A549 (cell line): ENCODE data around the gene SIRT4. TPM values are rescaled to one million over a fixed set of nuclear protein-coding genes. Genes with fewer than 3 reads are reported as not detected.

Experiments
- ATAC-seq, 2 experiments: fragments of 200-7000 bp in 1 of 2; fragments of >200 bp in 1 of 2; cut with Nextera tagmentation in 1 of 2; cut with Tn5 transposase in 1 of 2; 3 replicates each; pipeline versions ENCODE4 v1.8.0 to v1.9.1; 2018 to 2020; ENCODE audit warnings: mild to moderate bottlenecking in 1 of 2, moderate library complexity in 1 of 2
- CTCF ChIA-PET: fragments of 300-600 bp; sonication (Branson Sonifier 250); formaldehyde crosslinking; extraction: SDS; loops from one replicate; lab custom pipeline; 2021; ENCODE audit warnings: antibody characterized with exemption, inconsistent platforms; lab: Yijun Ruan, JAX
- POLR2A ChIA-PET: fragments of 350-600 bp; formaldehyde crosslinking; extraction: SDS; loops from one replicate; lab custom pipeline; 2021; ENCODE audit warnings: antibody characterized with exemption, inconsistent platforms; lab: Yijun Ruan, JAX
- DNase-seq, 2 experiments: peaks; one replicate each; pipeline versions ENCODE4 v3.0.0 to v3.0.0-alpha.2; 2011 to 2016; ENCODE audit warnings: low read depth in 1 of 2, low spot score in 1 of 2
- FAIRE-seq: peaks from 2 replicates; lab custom pipeline; 2011; peaks lifted over from hg19 to GRCh38; lab: Jason Lieb, UNC
- H3K27ac ChIP-seq, 2 experiments: fragments of >200 bp; sonication (Bioruptor Twin); formaldehyde crosslinking; 3 replicates each; pipeline ENCODE4 v1.5.1; 2016 to 2017
- H3K4me1 ChIP-seq: fragments of >200 bp; sonication (Bioruptor Twin); formaldehyde crosslinking; 3 replicates; pipeline ENCODE4 v1.6.1; 2016
- H3K4me2 ChIP-seq: fragments of >200 bp; sonication (Bioruptor Twin); formaldehyde crosslinking; 3 replicates; pipeline ENCODE4 v1.6.1; 2016
- H3K4me3 ChIP-seq: fragments of >200 bp; sonication (Bioruptor Twin); formaldehyde crosslinking; 3 replicates; pipeline ENCODE4 v1.5.1; 2016
- H3K9me3 ChIP-seq: fragments of >200 bp; sonication (Bioruptor Twin); formaldehyde crosslinking; 3 replicates; pipeline ENCODE4 v1.6.1; 2016
- CBX8 ChIP-seq: fragments of 200-600 bp; sonication (generic); IDR thresholded peaks from 2 replicates; pipeline ENCODE4 v1.6.1; 2016
- CHD2 ChIP-seq: fragments of 150-350 bp; IDR thresholded peaks from 2 replicates; pipeline ENCODE4 v1.6.1; 2014; ENCODE audit warnings: low read length; ENCODE audit not compliant: partially characterized antibody
- EP300 ChIP-seq, 2 experiments: fragments of >200 bp; sonication (Bioruptor Twin); formaldehyde crosslinking; IDR thresholded peaks; 2 replicates in 1 of 2; 3 replicates in 1 of 2; pipeline ENCODE4 v1.6.1; 2016 to 2017
- ESRRA ChIP-seq: fragments of 150-350 bp; IDR thresholded peaks from 2 replicates; pipeline ENCODE4 v1.6.1; 2014; ENCODE audit warnings: mild to moderate bottlenecking, low read length, borderline replicate concordance
- FOSL2 ChIP-seq, 2 experiments: fragments of 450-650 bp in 1 of 2; fragments of >200 bp in 1 of 2; sonication (Bioruptor Twin) in 1 of 2; formaldehyde crosslinking; IDR thresholded peaks; 2 replicates each; pipeline versions ENCODE4 v1.5.0 to v1.6.1; 2016 to 2020; ENCODE audit warnings: mild to moderate bottlenecking in 1 of 2, moderate library complexity in 1 of 2
- FOXS1 ChIP-seq: fragments of 250-450 bp; sonication (Bioruptor Pico); IDR thresholded peaks from 2 replicates; pipeline ENCODE4 v1.5.0; 2020; ENCODE audit warnings: mild to moderate bottlenecking, moderate library complexity
- HEYL ChIP-seq: fragments of 250-450 bp; sonication (Bioruptor Pico); IDR thresholded peaks from 2 replicates; pipeline ENCODE4 v1.8.0; 2021; ENCODE audit warnings: mild to moderate bottlenecking, moderate library complexity
- JUN ChIP-seq, 2 experiments: fragments of >200 bp; sonication (Bioruptor Twin); formaldehyde crosslinking; IDR thresholded peaks; 2 replicates in 1 of 2; 3 replicates in 1 of 2; pipeline ENCODE4 v1.6.1; 2016 to 2017
- KDM5A ChIP-seq: fragments of 200-600 bp; sonication (generic); IDR thresholded peaks from 2 replicates; pipeline ENCODE4 v1.6.1; 2016; ENCODE audit warnings: antibody characterized with exemption, mild to moderate bottlenecking
- MAFK ChIP-seq: fragments of 450-650 bp; IDR thresholded peaks from 2 replicates; pipeline ENCODE4 v1.6.1; 2014; ENCODE audit not compliant: partially characterized antibody
- MAZ ChIP-seq: fragments of 150-350 bp; IDR thresholded peaks from 2 replicates; pipeline ENCODE4 v1.6.1; 2014; ENCODE audit warnings: antibody characterized with exemption, low read depth, low read length, borderline replicate concordance
- MYC ChIP-seq: IDR thresholded peaks from 2 replicates; pipeline ENCODE4 v1.6.1; 2012; ENCODE audit warnings: mild to moderate bottlenecking, inconsistent platforms, low read length, improper control_type of control experiment, borderline replicate concordance
- NFE2L2 ChIP-seq: fragments of 150-350 bp; conservative IDR thresholded peaks from 2 replicates; pipeline ENCODE4 v1.6.1; 2014; ENCODE audit warnings: low read length
- NPAS2 ChIP-seq: fragments of 250-450 bp; sonication (Bioruptor Pico); IDR thresholded peaks from 2 replicates; pipeline ENCODE4 v1.8.0; 2022; ENCODE audit warnings: mild to moderate bottlenecking, moderate library complexity, borderline replicate concordance
- PHF8 ChIP-seq: fragments of 200-600 bp; sonication (generic); IDR thresholded peaks from 2 replicates; pipeline ENCODE4 v1.6.1; 2016; ENCODE audit warnings: low read depth, mild to moderate bottlenecking, antibody characterized with exemption, moderate library complexity, borderline replicate concordance
- POLR2AphosphoS2 ChIP-seq: conservative IDR thresholded peaks from 2 replicates; pipeline ENCODE4 v1.6.1; 2012; ENCODE audit warnings: low read length, improper control_type of control experiment, inconsistent platforms
- RFX5 ChIP-seq: fragments of 450-650 bp; IDR thresholded peaks from 2 replicates; pipeline ENCODE4 v1.7.1; 2014; ENCODE audit warnings: antibody characterized with exemption, mild to moderate bottlenecking, moderate library complexity
- TFCP2L1 ChIP-seq: fragments of 250-450 bp; sonication (Bioruptor Pico); IDR thresholded peaks from 2 replicates; pipeline ENCODE4 v1.5.0; 2021; ENCODE audit warnings: mild to moderate bottlenecking
- USF2 ChIP-seq: fragments of 450-650 bp; IDR thresholded peaks from 2 replicates; pipeline ENCODE4 v1.6.1; 2014; ENCODE audit warnings: antibody characterized with exemption
- ZC3H11A ChIP-seq: fragments of 450-650 bp; IDR thresholded peaks from 2 replicates; pipeline ENCODE4 v1.6.1; 2014; ENCODE audit warnings: antibody characterized with exemption, mild to moderate bottlenecking
- ZNF302 ChIP-seq: fragments of 250-450 bp; sonication (Bioruptor Pico); IDR thresholded peaks from 2 replicates; pipeline ENCODE4 v1.9.0; 2021; ENCODE audit warnings: inconsistent platforms, mild to moderate bottlenecking, moderate library complexity
- ZSCAN20 ChIP-seq: fragments of 250-450 bp; sonication (Bioruptor Pico); IDR thresholded peaks from 2 replicates; pipeline ENCODE4 v1.8.0; 2022; ENCODE audit warnings: mild to moderate bottlenecking, moderate library complexity
- WGBS: methylation state at CpG from one replicate; pipeline ENCODE4 v1.1.6; 2017; ENCODE audit errors: missing lambda C conversion rate; 5-methylcytosine and 5-hydroxymethylcytosine counted together
- polyA plus RNA-seq, 4 experiments: library from polyadenylated mRNA; depleted of rRNA in 3 of 4; stranded (reverse); fragments of >200 nt; fragmentation: RNase III in 1 of 4; extraction: RNeasy Plus Mini Kit Qiagen cat#74134 plus additional on column Dnase treatment in 1 of 4; gene quantifications; 2 replicates in 3 of 4; 3 replicates in 1 of 4; pipeline ENCODE4 v1.2.3, GENCODE V29; 2011 to 2017
- TF ChIP-seq, protein P1 (sequence below): fragments of >200 bp; sonication (Bioruptor Twin); formaldehyde crosslinking; IDR thresholded peaks from 3 replicates; pipeline ENCODE4 v1.5.1; 2016
- TF ChIP-seq, protein P2 (sequence below): IDR thresholded peaks from 2 replicates; pipeline ENCODE4 v1.6.1; 2012; ENCODE audit warnings: low read depth, borderline replicate concordance

The SIRT4 gene
- polyA plus RNA-seq, 2 of the 4 experiments (the other 2 are of a cell fraction): 1.6 TPM

DNA sequence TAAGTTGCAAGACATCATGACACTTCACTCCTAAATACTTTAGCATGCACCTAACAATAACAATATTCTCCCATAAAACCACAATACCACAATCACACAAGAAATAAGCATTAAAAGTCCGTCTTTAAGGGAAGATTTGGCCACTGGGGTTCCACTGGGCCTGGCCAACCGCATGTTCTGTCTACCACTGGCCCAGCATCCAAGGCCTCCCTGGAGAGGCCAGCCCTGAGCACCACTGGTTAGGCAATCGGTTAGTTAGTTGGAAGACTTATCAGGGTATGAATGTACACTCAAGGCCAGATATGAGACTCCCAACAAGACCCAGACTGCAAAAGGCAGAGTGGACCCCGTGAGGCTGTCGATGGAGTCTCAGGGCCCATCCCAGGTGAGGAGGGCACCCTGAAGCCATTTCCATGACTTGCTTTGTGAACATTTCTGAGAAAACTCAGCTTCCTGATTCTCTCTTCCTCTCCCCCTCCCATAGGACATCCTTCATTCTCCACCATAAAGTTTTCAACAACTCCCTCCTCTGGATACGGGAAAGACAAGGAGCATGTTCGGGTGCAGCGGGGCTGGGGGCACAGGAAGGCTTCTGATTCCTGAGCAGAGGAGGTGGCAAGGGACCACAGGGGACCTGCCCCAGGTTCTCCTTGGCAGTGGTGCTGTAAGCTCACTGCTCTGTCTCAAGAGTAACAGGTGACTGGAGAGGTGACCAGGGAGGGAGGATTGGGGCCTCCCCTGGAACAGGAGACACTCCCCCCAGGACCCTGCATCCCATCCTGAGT is 42.5 kb upstream of the SIRT4 start:
- ChIA-PET POLR2A (interaction anchor here (0.5 to 4.9 kb wide), 2 partner anchors 13 to 59 kb away, joined by 8 to 40 read pairs; partner anchors contain the start of gene RPLP0), CTCF (interaction anchor here (30.1 to 43.7 kb wide), 2 partner anchors 15 to 35 kb away, joined by 652 to 1367 read pairs; no protein-coding TSS in a partner anchor)
- Histone ChIP-seq H3K4me3 (no peak overlapping the region), H3K4me1 (peaks cover 76% of the 10 kb centered on the region), H3K4me2 (no peak overlapping the region), H3K9me3 (no peaks in the 10 kb centered on the region), H3K27ac (peak overlapping the region in 1 of 2 experiments; percentile 53; a peak in 3 of 6 replicates)
- FAIRE-seq (no peak), DNase-seq (no peak), ATAC-seq (no peak)
- WGBS: 87% methylated on average over 8 of the region's 8 CpGs
- TF ChIP-seq CBX8 (no peak), POLR2AphosphoS2 (no peak), NFE2L2 (no peak), CHD2 (no peak), MAFK (no peak), PHF8 (no peak), ZNF302 (CRISPR knock-in tag) (no peak), KDM5A (no peak), EP300 (IDR thresholded peaks at IDR 0.05) (no peak), FOSL2 (IDR thresholded peaks at IDR 0.05) (no peak), FOSL2 (CRISPR knock-in tag; IDR thresholded peaks at IDR 0.05) (no peak), USF2 (no peak), ESRRA (no peak), TFCP2L1 (CRISPR knock-in tag) (no peak), FOXS1 (CRISPR knock-in tag) (no peak), RFX5 (no peak), HEYL (no peak)
- TF ChIP-seq, protein P1, sequence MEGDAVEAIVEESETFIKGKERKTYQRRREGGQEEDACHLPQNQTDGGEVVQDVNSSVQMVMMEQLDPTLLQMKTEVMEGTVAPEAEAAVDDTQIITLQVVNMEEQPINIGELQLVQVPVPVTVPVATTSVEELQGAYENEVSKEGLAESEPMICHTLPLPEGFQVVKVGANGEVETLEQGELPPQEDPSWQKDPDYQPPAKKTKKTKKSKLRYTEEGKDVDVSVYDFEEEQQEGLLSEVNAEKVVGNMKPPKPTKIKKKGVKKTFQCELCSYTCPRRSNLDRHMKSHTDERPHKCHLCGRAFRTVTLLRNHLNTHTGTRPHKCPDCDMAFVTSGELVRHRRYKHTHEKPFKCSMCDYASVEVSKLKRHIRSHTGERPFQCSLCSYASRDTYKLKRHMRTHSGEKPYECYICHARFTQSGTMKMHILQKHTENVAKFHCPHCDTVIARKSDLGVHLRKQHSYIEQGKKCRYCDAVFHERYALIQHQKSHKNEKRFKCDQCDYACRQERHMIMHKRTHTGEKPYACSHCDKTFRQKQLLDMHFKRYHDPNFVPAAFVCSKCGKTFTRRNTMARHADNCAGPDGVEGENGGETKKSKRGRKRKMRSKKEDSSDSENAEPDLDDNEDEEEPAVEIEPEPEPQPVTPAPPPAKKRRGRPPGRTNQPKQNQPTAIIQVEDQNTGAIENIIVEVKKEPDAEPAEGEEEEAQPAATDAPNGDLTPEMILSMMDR: no peak

DNA sequence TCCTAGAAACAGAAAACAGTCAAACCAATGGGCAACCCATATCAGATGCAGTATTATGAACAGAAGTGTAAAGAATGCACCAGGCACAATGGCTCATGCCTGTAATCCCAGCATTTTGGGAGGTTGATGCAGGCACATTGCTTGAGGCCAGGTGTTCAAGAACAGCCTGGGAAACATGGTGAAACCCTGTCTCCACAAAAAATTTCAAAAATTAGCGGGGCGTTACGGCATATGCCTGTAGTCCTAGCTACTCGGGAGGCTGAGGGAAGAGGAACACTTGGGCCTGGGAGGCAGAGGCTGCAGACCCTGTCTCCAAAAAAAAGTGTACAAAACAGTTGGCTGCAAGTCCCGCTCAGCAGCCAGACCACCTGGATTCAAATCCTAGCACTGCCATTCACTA is 41.5 kb upstream of the SIRT4 start:
- FAIRE-seq (no peak), DNase-seq (no peak), ATAC-seq (no peak)
- Histone ChIP-seq H3K27ac (peak overlapping the region in 1 of 2 experiments; percentile 6; a peak in 1 of 6 replicates), H3K9me3 (no peaks in the 10 kb centered on the region), H3K4me2 (no peak overlapping the region), H3K4me3 (no peak overlapping the region), H3K4me1 (peaks cover 76% of the 10 kb centered on the region)
- ChIA-PET CTCF (interaction anchor here (0.9 to 43.7 kb wide), 3 partner anchors 16 to 53 kb away, joined by 3 to 1367 read pairs (median 652); no protein-coding TSS in a partner anchor), POLR2A (interaction anchor here (1.3 to 4.9 kb wide), 4 partner anchors 10 to 60 kb away, joined by 3 to 47 read pairs (median 26); partner anchors contain the start of gene RPLP0)
- no peak for TF ChIP-seq ZSCAN20 (CRISPR knock-in tag)
- no peak for TF ChIP-seq KDM5A
- TF ChIP-seq, protein P2, sequence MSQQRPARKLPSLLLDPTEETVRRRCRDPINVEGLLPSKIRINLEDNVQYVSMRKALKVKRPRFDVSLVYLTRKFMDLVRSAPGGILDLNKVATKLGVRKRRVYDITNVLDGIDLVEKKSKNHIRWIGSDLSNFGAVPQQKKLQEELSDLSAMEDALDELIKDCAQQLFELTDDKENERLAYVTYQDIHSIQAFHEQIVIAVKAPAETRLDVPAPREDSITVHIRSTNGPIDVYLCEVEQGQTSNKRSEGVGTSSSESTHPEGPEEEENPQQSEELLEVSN: no peak
- no peak for TF ChIP-seq MAZ
- TF ChIP-seq NPAS2 (CRISPR knock-in tag): no peak
- TF ChIP-seq TFCP2L1 (CRISPR knock-in tag): no peak
- no peak for TF ChIP-seq NFE2L2
- no peak for TF ChIP-seq MYC
- TF ChIP-seq JUN (IDR thresholded peaks at IDR 0.05): no peak
- no peak for TF ChIP-seq ZC3H11A
- TF ChIP-seq CHD2: no peak
- no peak for TF ChIP-seq POLR2AphosphoS2
- TF ChIP-seq PHF8: no peak
- WGBS: 96% methylated on average over 5 of the region's 5 CpGs
